SK-N-DZ (cell line): ENCODE data around the gene CEP170.

Experiments used
- small RNA-seq, 2 experiments: library from RNA; depleted of rRNA; stranded (forward); fragments of <200 nt; gene quantifications; one replicate each; pipeline ENCODE3, GENCODE V24; 2014

Gene CEP170

Small RNAs within 50 kb of the gene (small RNA-seq; reads per million reads assigned to genes)
- gene RNU6-747P: 0 reads per million in 2 experiments
